Inflammatory macrophage treated with lipopolysaccharide for 1 hour (primary cell): Measurements from ENCODE around the gene SCYL3.
A peak's percentile ranks its signal among the peaks of the same experiment; 100 is the strongest.
"Not testable (repeated sequence)": the region's sequence is repeated elsewhere in the genome, so short reads cannot be mapped to it uniquely, and the experiment has no call there.

Experiments
- DNase-seq, 2 donors: peaks; one replicate each; pipeline ENCODE4 v3.0.0-alpha.2; 2020 to 2022

The SCYL3 gene, protein sequence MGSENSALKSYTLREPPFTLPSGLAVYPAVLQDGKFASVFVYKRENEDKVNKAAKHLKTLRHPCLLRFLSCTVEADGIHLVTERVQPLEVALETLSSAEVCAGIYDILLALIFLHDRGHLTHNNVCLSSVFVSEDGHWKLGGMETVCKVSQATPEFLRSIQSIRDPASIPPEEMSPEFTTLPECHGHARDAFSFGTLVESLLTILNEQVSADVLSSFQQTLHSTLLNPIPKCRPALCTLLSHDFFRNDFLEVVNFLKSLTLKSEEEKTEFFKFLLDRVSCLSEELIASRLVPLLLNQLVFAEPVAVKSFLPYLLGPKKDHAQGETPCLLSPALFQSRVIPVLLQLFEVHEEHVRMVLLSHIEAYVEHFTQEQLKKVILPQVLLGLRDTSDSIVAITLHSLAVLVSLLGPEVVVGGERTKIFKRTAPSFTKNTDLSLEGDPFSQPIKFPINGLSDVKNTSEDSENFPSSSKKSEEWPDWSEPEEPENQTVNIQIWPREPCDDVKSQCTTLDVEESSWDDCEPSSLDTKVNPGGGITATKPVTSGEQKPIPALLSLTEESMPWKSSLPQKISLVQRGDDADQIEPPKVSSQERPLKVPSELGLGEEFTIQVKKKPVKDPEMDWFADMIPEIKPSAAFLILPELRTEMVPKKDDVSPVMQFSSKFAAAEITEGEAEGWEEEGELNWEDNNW

DNA sequence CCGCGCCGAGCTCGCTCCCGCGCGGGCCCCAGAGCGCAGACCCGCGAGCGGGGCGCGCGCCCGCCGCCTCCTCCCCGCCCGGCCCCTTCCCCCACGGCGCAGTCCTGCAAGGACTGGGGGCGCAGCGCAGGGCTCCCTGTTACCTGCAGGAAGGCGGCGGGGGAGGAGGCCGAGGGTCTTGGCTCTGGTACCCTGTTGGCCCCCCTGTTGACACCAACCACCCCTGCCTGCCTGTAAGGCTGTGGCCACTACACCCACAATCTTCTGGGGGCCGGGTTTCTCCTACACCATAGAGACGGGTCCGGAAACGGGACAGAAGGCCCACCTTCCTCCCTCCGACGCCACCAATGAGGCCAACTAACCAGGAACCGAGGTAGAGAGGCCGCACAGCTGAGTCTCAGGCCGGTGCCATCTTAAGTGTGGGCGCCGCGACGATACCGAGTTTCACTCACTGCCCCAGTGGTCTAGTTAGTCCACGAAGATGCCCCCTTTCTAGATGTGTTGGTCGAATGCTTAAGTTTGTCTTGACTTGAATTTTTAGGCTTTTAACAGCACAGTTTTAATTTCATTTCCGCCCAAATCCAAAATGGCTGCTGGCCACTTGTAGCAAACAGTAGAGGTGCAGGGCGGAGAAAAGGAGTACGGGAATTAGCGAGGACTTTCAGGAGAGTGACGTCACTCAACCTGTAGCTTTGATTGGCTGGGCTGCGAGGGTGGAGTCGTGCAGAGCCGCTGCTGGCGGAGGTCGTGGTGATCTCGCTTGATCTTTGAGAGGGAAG lies at the start of gene SCYL3:
TSS of gene SCYL3 (minus strand) at position 252 of the 779 bp plus-strand sequence. CDS start 5,056 bp downstream, outside the sequence.
- DNase-seq = peak; percentile 94 to 96

DNA sequence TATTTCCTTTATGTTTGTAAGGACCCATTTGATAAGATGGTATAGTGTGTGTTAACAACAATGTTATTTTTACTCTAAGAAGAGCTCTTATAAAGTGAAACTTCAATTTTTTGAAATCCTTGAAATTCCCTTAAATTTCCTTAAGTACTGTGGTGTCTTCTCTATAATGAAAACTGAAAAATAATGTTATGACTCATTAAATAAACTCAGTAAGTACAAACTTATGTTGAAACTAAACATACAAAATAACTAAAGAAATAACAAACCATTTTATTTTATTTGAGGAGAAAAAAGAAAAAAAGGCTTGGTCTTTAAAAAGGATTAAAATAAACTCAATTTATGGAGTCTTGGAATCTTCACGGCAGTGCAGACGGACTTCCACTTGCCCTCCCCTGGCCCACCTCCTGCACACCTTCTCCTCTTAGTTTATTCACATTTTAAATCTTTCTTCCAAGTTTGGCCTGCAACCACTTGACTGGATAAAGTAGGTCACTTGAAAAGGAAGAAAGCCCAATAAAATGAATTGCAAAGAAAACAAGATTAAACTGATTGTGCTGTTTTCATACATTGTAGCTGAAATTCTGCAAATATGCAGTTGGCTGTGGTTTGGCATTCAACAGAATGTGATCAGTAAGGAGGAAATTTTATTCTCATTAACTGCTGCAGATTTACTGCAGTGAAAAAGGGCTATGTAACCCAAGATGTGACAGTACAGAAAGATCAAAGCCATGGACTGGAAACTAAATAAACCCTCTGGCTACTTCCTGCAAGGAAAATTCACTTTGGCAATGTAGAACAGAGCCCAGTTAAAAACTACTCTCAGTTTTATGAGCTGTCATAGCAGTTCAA lies 48.5 kb upstream of the SCYL3 start:
- DNase-seq = no peak

DNA sequence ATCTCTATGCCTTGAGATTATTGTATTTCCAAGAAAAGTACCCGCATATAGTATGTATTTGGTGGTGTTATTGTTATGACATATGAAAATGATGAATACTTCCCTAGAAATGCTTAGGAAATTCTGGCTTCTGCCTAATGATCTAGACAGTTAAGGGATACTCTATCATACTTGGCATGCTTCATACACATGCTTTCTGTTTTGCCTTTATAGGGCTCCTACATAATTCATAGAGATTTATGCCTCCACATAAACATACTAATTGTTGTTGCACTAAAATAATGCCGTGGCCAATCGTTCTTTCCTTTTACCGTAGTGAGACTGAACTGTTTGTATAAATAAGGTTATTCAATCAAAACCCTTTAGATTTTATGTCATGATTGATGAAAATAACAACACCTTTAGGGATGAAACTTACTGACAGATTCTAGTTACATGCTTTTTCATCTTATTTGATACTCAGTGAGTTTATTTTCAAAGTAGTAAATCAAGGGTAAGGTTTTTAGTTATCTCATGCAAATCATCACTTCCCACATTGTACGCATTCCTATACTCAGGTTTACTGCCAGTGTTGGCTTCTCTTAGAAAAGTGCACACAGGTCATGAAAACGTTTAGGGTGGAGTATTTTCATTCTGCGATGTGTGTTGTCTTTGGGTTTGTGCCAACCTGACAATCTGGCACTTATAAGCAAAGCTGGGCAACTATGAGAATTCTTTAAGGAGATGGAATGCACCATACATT lies 40.5 kb upstream of the SCYL3 start:
- no peak for DNase-seq

DNA sequence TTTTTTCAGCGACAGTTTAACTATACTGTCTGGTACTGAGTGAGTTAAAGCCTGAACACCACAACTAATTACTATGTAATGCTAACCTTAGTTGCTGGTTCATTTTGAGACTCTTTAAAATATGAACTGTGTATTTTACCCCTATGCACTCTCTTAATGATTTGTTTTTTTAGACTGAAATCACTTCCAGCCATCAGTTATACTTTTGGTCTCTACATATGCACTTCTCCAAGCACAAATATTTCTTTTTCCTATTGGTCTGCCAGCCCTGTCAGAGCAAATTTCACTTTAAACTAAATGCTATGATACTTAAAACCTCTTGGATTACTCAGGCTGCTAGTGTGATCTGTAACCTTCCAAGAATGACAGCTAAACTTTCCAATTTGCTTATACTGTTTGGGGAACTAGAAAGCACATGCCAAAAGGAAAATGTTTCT lies 38.1 kb upstream of the SCYL3 start:
- no peak for DNase-seq

DNA sequence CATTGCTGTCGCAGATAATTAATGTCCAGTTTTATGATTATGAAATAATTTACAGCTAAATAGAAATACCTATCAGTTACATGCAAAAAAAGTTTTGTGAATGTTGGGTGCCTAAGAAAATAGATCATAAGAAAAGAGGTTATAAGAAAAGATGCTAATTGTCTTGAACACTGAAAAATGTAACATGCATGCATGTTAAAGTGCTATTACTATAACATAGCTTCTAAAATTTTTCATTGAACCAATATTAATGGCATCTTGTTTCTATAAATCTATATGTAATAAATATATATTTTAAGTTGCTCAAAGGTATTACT lies 35.5 kb upstream of the SCYL3 start:
- no peak for DNase-seq

DNA sequence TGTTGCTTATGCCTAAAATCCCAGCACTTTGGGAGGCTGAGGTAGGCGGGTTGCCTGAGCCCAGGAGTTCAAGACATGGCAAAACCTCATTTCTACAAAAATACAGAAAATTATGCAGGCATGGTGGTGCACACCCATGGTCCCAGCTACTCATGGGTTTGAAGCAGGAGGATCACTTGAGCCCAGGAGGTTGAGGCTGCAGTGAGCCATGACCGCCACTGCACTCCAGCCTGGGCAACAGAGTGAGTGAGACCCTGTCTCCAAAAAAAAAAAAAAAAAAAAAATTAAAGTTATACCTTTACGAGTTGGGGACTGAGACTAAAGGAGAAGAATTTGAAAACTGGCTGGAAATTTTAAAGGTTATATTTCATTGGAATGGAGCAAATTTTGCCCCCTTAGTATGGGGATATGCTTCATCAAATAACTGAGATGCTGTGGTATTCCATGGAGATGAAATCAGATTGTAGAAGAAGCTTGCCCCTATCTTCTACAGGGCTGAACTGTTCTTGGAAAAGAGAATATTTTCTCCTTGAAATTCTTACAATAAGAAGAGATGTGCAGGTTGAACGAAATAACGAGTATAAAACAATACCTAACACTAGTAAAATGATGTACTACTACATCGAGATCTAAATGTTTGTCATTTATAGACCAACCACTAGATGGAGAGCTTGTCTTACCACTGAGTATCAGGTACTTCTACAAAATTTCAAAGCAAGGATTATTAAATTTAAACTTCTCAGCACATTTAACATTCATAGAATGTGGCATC lies 34.9 kb upstream of the SCYL3 start:
- DNase-seq = peak; percentile 21 to 58

DNA sequence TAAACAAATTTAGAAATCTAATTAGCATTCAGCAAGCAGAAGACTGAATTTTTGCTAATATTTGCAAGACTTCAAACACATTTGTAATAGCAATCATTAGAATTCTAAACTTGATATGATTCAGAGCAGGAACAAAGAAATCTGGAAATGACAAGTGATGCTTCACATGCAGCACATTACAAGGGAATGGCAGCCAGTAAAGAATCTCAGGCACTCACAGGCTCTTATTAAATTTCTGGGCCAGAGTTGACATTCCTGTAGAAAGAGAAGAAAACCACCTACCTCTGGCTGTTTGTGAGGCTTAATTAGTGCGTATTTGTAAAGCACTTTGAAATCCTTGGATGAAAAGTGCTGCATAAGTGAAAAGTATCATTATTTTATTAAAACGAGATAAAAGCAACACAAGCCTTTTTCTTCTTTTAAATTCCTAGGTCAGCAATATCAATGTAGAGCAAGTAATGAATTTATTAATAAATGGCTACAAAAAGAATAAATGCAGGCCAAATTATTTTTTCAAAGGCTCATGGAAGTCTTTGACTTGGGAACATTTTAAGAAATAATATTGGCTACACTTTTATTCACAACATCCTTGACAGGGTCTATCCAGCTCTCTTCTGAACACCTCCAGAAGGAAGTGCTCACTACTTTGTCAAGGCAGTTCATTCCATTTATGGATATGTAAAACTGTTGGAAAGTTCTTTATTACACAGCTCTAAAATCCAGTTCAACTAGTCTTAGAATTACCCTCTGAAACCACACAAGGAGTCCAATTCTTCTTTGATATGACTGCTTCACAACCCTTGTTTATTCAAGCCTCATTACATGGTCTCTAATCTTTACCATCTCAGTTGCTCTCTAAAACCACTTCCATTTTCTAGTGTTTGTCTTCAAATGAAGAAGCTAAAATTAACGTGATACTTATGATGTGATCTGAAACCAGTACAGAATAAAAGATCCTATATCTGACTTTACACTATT lies 32.1 kb upstream of the SCYL3 start:
- no peak for DNase-seq

DNA sequence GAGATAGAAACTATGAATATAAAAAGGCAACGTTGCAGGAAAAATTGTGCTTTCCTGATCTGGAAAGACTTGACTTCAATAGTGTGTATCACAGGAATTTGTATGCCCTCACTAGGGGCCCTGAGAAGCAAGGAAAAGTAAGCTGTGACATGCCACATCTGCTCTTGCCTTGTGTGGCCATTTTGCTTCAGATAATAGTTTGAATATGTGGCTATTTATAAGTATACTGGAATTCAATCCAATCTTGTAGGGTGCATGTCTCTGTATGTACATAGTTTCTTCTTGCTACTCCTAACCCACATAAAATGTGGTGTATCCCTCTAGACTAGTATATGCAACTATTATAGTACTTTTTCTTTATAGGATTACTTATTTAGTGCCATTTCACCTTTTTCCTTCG lies 31.1 kb upstream of the SCYL3 start:
- DNase-seq = no peak

DNA sequence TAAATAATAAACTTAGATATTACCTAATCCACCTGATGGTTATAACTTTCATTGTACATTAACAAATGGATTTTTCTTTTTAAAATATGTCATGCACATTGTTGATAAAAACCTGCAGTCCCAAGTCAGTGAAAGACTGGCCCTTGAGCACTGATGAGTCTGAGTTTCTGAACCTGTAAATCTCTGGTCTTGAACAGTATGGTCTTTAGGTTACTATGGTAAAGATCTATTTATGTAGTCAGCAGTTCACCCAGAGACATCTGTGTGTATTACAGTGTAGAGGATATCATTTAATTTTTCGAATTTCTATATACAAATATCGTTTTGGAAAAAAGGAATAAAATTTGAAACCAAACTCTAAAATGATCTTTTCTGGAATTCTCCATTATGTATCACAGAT lies 30.4 kb upstream of the SCYL3 start:
- no peak for DNase-seq

DNA sequence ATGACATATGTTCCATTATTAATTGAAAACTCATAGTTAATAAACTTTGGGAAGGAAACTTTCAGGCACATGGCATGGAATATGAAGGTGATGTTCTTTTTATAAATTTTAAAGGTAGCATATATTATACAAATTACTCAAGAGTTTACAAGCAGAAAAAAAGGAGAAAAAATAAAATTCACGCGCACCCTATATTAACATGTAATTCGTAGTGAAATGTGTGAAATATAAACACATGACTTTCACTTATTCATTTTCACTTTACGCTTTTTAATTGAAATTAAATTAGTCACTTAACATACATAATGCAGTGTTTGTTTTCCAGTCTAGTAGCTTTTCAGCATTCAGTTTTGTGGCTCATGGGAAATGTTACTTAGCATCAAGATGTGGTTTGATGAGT lies 27.4 kb upstream of the SCYL3 start:
- DNase-seq = no peak

DNA sequence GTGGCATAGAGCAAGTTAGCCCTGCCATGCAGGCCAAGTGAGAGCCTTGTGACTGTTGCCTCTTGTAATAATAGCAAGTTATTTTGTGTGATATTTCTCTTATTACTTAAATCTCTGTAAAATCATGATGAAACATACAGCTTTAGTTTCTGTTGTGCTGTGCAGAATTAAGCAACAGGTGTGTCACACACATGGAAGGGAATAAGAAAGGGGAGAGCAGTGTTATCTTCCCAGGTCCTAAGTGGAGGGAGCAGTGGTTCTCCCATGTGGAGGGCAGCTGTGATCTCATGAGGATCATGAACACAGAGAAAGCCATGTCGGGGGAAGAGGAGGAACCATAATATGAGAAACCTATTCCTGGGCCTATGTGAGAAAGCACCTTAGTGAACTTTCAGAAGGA lies 25.2 kb upstream of the SCYL3 start:
- DNase-seq = no peak

DNA sequence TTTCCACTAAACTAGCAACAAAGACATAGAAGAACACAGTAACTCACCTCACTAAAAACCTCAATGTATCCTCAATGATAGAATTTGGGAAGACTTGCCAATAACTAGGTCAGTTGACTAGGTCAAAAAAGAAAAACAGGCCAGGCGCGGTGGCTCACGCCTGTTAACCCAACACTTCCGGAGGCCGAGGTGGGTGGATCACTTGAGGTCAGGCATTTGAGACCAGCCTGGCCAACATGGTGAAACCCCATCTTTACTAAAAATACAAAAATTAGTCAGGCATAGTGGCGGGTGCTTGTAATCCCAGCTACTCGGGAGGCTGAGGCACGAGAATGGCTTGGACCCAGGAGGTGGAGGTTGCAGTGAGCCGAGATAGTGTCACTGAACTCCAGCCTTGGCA lies 24.5 kb upstream of the SCYL3 start:
- not testable (repeated sequence) for DNase-seq

DNA sequence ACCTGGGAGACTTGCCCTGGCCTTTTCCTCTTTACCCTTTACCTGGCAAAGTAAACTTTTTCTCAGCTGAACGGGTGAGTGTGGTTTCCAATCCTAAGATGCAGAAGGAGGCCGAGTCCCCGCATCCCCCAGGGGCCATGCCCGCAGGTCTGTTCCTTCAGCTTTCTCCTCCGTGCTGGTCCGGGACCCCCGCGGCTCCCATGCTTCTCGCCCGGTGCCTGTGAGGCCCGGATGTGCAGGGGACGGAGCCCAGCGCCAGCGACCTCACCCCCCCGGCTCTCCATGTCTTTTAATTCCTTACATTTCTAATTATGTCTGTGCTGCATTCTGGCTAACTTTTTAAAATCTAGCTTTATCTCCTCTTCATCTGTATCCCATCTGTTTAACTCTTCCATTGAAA lies 21.5 kb upstream of the SCYL3 start:
- DNase-seq = no peak

DNA sequence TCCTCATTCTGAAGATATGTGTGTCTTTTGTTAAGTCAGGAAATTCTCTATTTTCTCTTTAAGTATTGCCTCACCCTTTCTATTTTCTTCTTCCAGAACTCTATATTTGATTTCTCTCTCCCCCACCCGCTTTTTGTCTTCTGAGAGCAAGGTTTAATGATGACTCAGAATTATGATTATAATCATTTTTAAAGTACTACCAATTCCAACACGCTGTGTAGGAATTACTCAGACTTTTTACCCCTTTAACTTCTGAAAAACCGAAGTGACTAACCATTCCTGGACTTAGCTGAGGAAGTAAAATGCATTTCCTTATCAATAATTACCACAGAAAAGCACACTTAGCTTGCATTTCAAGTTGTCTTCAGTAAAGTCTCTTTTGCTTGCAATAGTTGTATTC lies 20.8 kb upstream of the SCYL3 start:
- DNase-seq = no peak

DNA sequence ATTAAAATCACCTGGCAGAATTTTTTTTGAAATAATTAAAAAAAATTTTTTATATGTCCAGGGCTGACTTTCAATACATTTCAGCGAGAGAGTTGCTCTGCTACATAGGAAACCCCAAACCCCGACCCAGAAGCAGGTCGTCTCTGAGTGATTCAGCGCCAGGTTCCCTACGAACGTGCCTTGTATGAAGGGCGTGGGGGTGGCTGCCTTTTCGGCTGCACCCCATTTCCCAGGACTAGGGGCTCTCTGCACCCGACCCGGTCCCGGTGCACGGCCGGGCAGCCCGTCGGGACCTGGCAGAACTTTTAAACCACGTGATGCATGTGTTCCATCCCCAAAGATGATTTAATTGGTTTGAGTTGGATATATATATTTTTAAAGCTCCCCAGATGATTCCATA lies 15.8 kb upstream of the SCYL3 start:
- DNase-seq = no peak

DNA sequence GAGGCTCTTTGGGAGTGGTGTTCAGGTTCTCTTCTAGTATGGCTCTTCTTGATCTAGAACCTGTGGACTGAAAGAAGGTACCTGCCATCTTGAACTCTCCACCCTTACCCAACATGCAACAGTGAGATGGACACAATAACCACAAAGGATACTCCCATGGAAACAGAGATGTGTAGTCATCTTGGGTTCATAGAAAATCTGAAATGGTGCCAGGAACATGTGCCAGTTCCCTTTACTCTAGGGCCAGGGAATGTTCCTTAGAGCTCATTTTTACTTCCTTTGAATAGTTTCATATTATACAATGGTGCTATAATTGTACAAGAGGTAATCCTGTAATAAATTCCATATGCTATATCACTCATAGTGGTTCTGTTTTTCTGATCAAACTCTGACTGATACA lies 13.2 kb upstream of the SCYL3 start:
- DNase-seq = no peak

DNA sequence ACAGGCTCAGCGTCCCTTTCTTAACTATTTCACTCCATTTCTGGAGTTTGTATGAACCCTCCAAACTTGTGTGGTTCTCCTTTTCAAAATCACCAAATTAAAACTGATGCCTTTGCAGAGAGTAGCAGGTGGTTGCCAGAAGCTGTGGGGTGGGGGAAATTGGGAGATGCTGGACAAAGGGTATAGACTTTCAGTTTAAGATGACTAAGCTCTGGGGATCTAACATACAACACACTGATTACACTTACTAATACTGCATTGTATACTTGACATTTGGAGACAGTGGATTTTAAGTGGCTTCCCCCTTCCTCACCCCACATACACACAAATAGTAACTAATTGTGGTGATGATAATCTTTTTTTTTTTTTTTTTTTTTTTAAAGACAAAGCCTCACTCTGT lies 11.1 kb upstream of the SCYL3 start:
- DNase-seq = no peak

DNA sequence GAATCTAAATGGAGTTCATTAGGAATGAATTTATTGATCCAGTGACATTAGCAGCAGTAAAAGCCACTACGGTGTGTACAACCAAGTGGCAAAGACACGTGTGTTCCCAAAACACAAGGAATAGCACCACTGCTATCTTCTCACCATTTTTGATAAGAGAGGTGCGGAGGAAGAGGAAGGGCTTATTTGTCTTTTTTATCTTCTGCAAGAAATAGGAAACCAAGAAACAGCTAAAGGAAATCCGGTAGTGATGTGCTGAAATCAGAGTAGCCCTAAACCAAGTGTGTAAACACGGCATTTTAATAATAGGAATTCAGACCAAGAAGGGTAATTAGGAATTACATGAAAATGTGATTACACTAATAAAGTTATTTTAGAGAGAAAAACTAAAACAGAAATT lies 9.1 kb upstream of the SCYL3 start:
- no peak for DNase-seq

DNA sequence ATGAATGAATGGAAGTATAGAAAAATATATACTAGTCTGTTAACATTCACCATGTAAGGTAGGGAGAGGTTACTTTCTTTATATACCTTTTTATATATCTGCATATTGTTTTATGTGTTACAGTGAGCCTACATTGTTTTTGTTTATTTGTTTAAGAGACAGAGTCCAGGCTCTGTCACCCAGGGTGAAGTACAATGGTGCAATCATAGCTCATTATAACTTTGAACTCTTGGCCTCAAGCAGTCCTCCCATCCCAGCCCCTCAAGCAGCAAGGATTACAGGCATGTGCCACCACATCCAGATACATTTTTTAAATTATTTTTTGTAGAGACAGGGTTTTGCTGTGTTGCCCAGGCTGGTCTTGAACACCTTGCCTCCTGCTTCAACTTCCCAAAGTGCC lies 7.4 kb upstream of the SCYL3 start:
- DNase-seq = no peak

DNA sequence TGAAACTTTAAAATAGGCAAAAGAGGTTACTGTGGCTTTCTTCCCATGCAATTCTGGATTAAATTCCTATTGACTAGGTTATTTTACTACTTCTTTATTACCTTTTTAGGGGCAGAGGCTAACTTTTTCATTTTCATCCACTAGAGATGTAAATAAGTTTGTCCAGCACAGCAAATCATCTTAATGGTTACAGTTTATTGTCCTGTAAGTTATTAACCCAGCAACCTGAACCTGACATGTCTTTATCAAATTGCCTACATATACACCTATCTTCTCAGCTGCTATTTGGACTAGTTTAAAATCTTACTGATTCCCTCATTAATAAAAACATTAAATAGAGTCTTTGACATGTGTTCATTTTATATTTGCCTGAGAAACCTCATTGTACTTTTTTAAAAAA lies 6.9 kb upstream of the SCYL3 start:
- no peak for DNase-seq
